GOT3 (cell line): ENCODE results near the gene GRIK3.

ENCODE experiments used
- DNase-seq: peaks from one replicate; lab custom pipeline; 2025; ENCODE audit warnings: mixed read lengths; lab: John Stamatoyannopoulos, UW

GRIK3 gene

DNA sequence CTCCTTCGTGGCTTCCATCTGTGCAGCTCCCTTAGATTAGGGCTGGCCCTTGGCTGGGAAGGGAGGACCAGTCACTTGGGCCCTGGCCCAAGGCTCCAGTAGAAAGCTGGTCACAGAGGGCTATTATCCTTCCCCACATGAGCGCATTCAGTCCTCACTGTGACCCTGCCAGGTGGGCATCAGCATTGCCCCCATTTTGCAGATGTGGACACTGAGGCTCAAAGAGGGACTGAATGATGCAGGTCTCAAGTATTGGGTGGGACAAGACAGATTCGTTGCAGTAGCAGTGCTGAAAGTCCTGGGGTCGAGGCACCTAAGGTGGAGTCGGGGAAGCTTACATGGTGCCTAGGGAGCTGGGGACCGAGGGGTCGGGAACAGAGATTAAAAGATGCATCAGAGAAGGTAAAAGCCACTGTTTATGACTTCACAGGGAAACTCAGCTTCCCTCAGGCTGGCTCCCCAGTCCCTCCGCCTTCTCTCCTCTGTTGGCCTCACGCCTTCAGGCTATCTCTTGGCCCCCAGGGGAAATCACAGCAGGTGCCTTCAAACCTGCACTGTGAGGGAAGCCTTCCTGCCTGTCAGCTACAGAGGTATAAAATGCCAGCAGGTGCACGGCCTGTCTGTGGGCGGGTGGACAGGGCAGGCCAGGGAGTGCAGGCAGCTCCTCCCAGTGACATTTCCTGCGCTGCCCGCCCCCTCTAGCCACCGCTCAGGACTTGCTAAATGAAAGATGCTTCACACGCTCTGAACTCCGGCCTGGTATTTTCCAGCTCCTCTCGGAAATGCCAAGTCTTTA is 178.4 kb downstream of the GRIK3 start:
- DNase-seq = no peak

DNA sequence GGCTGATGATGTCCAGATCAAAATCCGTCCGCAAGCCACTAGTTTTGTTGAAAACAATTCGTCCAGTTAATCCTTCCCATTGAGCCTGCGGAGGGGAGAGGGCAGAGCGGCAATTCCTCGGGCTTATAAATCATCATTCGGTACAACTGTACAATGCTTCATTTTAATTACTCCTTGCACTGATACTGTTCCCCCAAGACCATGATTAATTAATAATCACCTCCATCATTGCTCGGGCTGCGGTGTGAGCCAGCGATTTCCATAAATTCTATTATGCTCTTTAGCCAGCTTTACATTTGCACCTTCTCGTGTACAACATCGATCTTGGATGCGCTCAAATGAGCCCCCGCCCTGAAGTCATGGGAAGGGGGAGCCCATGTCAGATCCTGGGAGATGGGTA is 180.7 kb downstream of the GRIK3 start:
- DNase-seq = no peak

DNA sequence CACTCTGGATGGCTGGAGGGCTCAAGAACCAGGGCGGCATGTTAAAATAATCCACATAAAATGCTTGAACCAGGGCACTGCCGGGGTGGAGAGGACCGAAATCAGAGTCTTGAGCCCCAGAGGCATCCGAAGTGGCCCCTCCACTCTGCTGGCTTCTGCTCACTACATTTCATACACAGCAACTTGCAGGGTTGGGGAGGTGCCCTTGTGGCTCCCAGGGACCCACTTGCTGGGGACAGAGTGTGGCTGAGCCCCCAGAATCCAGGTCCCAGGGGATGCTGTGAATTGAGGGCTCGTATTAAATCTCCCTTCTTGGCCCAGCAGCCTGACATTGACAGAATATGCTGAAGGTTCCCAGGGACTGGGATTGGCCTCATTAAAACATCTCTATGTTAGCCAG is 181.7 kb downstream of the GRIK3 start:
- no peak for DNase-seq

DNA sequence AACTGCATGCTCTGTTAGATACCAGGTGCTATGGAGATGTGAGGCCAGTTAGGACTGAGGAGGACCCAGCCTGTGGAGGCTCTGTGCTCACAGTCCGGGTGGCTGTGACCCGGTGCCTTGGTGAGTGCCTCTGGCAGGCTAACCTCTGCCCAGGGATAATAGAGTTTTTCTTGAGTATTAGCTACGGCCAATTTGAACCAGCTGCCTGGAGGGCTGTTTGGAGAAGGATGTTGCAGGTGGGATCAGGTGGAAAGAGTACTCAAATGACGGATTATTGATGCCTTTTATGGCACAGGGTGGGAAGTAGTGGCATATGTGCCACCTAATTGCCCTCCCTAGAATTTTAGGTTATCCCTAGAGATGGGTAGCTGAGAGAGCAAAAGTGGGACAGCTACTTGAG is 182.7 kb downstream of the GRIK3 start:
- no peak for DNase-seq

DNA sequence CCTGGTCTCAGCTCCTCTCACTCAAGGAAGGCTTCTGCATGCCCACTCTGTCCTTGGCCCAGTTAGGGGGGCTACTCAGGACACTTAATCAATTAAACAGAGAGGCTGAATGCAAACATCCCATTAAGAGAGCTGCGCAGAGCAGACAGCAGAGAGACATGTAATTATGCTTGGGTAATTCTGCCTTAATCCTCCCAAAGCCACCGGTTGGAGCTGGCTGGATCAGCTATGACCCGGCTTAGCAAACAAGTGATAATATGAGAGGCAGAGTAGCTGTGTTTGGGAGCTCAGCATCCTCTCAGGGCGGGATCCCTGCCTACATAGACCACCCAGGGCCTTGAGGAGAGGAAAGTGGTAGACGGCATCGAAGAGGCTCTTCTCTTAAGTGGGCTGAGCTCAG is 183.2 kb downstream of the GRIK3 start:
- DNase-seq = no peak

DNA sequence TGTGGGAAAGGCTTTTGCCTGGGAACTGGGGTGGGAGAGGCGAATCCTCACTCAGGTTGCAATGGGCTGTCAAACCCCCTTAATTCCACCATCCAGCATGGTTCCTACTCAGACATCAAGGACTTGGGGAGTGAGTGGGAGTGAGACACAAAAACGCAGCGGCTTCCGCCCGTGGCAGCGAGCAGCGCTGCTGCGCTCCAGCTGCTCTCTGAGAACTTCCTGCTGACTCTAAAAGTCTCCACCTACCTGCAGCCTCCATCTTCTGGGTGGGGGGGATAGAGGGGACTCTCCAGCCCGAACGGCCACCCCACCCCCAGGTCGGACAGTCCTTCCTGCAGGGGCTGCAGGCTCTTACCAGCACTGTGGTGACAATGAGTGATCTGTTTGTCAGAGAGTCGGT is 184.4 kb downstream of the GRIK3 start:
- DNase-seq = no peak

DNA sequence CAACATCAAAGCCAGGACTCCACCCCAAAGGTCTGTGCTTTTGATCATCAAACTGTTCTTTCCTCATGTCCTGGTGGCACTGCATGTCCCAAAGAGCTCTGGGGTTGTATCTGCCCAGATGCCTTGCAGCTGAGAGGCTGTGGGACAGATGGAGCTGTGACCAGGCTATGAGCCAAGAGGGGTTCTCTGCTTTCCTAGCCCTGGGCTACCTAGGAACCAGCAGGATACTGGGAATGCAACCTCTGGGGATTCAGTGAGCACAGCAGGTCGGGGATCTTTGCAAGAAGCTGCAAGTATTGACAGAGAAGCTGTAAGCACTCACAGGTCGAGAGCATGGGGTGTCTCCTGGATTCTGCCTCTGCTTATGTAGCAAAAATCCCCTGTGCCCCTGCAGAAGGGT is 186.6 kb downstream of the GRIK3 start:
- DNase-seq = no peak

DNA sequence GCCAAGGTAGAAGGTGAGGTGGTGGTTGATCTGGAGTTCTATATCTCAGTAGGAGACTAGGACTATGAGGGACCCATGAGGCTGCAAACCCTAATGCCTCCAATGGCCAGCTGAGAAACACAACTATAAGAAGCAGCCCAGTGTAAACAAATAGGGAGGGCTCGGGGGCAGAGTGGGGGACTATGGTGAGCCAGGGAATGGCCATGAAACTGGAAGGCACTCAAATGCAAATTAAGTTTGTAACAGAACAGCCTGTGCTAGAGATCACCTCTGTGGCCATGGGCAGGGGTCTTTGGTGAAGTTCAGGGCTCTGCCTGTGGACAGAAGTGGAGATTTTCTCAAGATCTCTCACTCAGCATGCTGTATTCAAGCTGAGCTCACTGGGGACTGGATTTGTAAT is 187.1 kb downstream of the GRIK3 start:
- no peak for DNase-seq

DNA sequence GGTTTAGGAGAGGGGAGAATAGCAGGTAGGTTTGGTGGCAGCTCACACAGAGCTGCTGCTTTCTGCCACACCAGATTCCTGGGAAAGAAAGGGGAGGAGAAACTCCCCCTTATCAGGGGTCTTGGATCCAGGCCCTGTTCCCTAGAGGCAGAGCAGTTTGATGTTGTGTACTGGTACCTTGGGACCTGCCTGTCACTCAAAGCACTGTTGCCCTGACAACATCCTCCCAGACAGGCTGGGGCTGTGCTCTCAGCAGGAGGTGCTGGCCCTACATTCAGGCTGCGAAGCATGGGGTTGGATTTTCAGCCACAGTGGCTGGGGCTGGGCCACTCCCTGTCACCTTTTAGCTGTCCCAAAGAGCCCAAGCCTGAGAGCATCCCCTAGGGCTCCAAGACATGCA is 188.0 kb downstream of the GRIK3 start:
- no peak for DNase-seq

DNA sequence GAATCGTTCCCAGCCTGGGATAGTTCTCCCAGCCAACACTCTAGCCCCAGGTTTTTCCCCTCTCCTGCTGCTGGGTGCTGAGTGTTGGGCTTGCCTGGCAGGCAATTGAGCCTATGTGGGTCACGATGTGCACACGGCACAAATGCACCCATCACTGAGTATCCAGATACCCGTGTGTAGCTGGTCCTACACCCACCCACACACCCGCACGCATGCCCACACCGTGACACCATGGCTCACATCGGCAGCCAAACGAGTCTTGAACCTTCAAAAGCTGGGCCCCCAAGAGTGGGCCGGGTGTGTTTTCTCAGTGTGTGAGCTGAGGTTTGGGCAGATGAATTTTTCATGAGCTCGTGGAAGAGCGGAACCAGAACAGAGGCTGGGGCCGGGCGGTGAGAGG is 188.5 kb downstream of the GRIK3 start:
- DNase-seq = no peak

DNA sequence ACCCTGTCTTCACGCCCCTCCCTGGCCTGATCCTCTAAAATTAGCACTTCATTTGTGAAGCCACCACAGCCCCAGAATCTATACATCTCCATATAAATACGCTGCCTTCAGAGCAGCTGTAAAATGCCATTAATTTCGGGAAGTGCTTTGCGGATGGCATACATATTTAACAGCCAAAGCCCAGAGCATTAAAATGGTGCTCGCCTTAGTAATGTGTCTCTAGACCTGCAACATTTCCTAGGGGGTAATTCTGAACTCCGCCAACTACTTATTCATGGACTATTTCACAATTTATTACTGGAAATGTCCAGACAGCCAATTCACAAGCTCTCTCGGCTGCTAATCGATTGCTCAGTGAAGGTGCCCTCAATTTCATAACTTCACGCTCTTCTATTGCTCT is 189.4 kb downstream of the GRIK3 start:
- no peak for DNase-seq

DNA sequence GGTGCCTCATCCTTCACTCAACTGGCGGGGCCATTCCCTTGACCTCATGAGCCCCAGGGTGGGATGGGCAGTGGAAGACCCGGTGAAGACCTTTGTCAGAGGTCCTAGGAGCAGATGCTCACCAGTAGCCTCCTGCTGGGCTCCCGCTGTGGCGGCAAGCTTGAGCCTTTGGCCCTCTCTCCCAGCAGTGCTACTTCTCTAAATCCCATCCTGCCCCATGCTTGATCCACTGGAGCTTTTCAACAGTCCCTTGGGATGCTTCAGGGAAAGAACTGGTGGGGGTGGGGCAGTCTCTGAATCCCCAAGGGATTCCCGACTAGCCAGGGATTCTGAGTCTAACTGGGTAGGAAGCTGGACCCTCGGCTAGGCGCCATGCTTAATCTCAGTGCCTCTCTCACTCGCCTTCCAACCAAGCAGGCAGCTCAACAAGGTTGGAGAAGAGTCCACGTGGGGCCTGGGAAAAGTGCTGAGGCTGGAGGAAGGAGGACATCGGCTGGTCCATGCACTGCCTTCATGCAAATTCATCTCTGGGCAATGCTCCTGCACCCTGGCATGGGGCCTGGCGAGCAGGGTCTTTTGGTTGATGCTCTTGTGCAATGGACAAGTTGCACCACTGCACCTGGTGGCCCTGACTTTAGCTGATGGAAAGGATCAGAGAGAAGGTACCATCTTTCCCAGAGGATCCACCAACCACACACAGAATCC is 190.3 kb downstream of the GRIK3 start:
- DNase-seq = no peak

DNA sequence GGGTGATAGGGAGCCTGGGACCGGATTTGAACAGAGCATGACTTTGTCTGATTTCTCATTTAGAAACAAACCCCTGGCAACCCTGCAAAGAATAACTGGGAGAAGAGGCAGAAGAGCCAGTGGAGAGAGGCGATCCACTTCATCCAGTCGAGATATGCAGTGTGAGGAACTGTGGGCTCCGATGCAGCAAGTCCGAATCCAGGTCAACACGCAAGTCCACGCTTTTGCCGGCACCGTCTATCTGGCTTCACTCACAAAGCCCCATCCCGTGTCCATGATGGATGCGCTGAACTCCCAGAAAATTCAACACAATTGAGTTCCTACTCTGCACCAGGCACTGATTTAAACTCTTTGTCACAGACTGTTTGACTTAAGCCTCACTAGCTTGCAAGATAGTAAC is 191.3 kb downstream of the GRIK3 start:
- DNase-seq = no peak

DNA sequence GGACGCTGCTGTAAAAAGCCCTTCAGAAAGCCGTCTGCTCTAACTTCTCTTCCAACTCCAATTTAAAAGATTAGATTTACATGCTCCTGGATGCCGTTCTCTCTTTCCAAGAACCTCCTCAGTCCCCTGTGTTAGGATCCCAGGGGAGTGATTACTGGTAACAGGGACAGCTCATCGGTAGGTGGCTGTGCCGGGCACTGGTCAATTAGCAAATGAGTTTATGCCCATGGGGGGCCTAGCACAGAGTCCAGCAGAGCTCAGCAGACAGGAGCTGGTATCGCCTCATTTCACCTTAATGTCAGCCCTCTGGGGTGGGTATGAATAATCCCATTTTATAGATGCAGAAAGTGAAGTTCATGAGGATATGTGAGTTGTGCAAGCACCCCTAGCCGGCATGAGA is 191.9 kb downstream of the GRIK3 start:
- no peak for DNase-seq

DNA sequence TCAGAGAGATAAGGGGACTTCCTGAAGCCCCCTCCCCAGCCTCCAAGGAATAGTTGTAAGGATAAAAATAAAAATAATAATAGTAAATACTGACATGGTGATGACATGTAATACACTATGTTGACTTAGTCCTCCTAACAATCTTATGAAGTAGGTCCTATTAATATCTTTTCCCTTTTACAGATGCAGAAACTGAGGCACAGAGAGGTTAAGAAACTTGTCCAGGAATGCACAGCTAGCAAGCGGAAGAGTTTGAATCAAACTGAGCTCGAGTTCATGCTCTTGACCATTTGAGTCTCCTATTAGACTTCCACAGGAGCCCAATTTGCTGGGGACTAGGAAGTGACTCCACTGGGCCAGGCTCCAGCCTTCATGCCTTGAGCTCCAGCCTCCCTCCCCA is 194.8 kb downstream of the GRIK3 start:
- DNase-seq = no peak

DNA sequence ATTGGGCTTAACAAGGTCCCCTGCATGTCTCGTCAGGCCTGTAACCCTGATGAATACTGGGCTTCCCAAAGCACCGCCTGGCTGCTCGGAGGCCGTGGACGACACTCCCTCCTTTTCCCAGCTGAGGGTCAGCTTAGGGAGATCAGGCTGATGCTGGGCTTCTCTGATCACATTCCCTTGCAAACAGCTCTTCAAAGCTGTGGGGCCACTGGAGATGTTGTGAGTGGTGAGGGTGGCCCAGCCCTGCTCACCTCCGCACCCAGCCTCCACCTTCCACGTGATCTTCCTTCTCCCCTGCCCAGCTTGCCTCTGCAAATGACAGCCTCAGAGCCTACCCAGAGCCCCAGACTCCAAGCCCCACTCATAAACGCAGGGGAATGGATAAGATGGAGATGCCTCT is 195.4 kb downstream of the GRIK3 start:
- DNase-seq = no peak

DNA sequence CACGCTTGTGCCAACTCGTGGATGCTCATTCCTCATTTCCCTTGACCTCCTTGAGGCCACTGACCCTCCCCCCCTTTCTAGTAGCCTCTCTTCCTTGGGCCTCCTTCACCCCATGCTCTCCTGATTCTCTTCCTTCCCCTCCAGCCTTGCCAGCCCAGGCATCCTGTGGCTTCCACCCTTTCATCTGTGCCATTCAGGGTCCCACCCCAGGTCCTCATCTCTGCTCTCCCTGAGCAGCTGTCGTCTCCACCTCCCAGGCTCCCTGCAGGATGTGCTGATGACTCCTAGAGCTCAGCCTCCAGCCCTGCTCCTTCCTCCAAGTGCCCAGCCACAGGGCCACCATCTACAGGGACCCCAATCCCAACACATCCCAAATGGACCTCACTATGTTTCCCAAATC is 197.4 kb downstream of the GRIK3 start:
- DNase-seq = no peak

DNA sequence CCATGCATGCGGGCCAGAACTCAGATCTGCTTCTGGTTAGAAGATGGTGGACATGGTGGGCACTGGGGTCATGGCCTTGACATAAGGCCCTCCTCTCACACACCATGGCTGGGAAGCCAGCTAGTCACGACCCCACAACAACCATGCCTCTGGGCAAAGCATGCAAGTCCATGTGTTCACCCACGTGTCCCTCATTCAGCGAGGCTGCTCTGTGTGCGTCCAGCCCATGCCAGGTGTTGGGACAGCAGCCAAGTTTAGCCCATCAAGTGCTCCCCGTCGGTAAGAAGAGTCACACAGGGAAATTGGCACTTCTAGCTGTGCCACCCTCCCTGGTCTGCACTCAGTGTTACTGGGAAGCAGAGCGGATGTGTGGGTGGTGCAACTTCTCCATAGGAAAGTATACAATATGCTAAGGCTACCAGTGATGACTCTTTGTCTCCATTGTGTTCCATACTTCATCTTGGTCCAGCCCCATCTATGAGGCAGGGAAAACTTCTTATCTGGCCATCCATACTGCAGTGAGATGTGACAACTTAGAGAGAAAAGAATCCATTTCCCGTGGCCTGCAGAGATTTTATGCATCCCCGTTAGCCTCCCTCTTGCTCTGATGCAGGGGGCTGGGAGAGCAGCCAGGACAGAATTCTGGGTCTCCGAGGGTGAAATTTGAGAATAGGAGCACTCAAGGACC is 198.0 kb downstream of the GRIK3 start:
- DNase-seq = no peak

DNA sequence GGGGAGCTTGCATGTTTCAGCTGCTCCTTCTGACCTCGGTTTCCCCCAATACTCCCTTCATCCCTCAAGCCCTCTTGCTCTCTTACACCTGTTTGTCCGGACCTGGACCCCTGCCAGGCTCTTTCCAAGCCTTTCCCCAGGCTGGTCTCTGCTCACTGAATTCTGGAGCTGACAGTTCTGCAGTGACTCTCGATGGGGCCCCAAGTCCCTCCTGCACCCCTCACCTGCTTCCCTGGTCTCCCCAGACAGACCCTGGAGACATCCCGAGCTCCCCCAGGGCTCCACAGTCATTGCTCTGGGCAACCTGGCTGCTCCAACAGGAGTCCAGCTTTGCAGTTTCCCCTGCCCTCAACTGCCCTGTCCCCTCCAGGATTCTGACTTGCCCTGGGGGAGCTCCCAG is 198.6 kb downstream of the GRIK3 start:
- DNase-seq = no peak

DNA sequence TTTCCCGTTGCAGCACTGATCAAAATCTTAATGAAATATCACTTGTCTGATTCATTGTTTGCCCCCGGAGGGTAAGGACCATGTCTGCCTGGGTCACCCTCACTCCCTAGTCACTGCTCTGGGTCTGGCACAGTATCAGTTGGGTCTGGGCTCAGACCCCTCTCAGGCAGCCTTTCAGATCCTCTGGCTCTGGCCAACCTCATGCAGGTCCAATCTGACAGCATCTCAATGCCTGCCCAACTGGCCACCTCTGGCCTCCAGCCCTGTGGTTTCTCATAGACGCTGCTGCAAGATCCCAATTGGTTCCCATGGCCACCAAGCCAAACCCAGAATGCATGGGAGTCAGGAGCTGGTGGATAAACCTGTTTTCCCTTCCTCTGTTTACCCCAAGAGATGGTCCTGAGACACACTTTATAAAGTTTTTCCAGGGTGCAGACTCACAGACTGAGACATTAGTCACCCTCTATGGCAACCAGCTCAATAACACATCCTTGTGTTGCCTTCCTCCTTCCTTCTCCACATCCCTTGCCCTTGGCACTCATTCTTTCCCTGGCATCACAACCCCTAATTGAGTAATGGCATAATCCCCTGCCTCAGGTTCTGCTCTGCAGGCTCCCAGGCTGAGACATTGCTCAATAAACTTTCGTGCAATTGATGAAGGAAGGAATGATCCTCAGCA is 199.2 kb downstream of the GRIK3 start:
- no peak for DNase-seq

DNA sequence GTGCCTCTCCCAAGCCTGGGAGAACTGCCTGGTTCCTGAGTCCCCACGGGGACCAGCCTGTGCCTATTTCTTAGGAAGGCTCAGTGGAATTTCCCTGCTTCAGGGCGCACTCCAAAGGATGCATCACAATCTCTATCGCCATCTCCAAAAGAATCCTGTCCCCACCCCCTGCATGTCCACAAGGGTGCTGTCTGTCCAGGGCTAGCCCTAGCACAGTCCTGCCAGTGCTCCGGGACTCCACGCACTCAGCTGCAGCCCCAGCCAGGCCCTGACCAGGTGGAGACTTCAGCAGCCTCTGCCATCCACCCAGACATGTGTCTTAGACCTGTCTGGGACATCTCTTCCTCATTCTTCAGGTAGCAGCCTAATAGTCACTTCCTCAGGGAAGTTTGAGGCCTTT is 199.7 kb downstream of the GRIK3 start:
- no peak for DNase-seq

DNA sequence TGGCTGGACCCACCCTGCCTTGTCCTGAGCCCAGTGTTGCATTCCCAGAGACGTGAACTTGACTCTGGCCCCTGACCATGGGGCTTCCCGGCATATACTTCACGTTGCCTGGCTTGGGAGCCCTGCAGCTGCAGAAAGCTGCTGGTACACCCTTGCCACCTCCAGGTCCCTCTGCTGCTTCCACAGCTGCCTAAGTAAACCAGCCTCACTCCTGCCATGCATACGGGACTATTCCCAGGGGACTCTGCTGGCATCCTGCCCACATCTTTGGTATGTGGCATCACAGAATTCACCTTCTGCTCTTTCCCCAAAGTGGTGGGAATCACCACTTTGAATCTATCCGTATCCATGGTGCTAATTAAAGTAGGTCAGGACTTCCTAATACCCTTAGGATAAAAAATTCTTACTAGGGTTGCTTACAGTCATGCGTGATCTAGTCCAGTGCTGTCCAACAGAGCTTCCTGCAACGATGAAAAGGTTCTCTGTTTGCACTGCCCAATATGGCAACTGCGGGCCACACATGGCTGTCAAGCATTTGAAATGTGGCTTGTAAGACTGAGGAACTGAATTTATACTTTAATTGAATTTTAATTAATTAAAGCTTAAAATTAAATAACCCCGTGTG is 203.0 kb downstream of the GRIK3 start:
- no peak for DNase-seq
